CD4-positive, CD25-positive, alpha-beta regulatory T cell (primary cell): ENCODE data around the gene SMAD3. TPM values are rescaled to one million over a fixed set of nuclear protein-coding genes. Genes with fewer than 3 reads are reported as not detected.
A peak's percentile ranks its signal among the peaks of the same experiment; 100 is the strongest.
"Not testable (repeated sequence)": the region's sequence is repeated elsewhere in the genome, so short reads cannot be mapped to it uniquely, and the experiment has no call there.

Source experiments
- ATAC-seq, 2 donors: fragments of 150-1000 bp; cut with Tn5 transposase; one replicate each; pipeline ENCODE4 v1.10.0; 2021; ENCODE audit warnings: low read depth in 2 of 2, moderate number of reproducible peaks in 2 of 2, moderate library complexity in 1 of 2
- DNase-seq, 3 donors: peaks; one replicate each; pipeline versions ENCODE4 v3.0.0 to v3.0.0-alpha.2; 2012 to 2022; ENCODE audit warnings: mixed read lengths in 1 of 3
- H3K27ac ChIP-seq: one replicate; pipeline ENCODE4 v1.7.0; 2013; ENCODE audit warnings: mild to moderate bottlenecking, low read length; ENCODE audit not compliant: insufficient read depth, poor library complexity, severe bottlenecking
- H3K27me3 ChIP-seq: one replicate; pipeline ENCODE4 v1.7.0; 2013; ENCODE audit warnings: low read length; ENCODE audit not compliant: control insufficient read depth, insufficient read depth
- H3K36me3 ChIP-seq: one replicate; pipeline ENCODE4 v1.7.0; 2013; ENCODE audit warnings: mild to moderate bottlenecking, low read length, moderate library complexity; ENCODE audit not compliant: control insufficient read depth, insufficient read depth
- H3K4me1 ChIP-seq: 2 replicates; pipeline ENCODE4 v1.7.0; 2013; ENCODE audit warnings: mild to moderate bottlenecking, low read length; ENCODE audit not compliant: insufficient read depth, control insufficient read depth, poor library complexity, severe bottlenecking
- H3K4me3 ChIP-seq: one replicate; pipeline ENCODE4 v1.7.0; 2013; ENCODE audit warnings: low read depth, mild to moderate bottlenecking, low read length, moderate library complexity
- H3K9me3 ChIP-seq, 2 experiments: 1 replicate in 1 of 2; 2 replicates in 1 of 2; pipeline ENCODE4 v1.7.0; 2013; ENCODE audit warnings: low read length in 2 of 2, mild to moderate bottlenecking in 1 of 2, moderate library complexity in 1 of 2; ENCODE audit not compliant: control insufficient read depth in 2 of 2
- H3K27ac Mint-ChIP-seq, 3 donors: one replicate each; pipeline ENCODE4 v1.8.0; 2020 to 2022; ENCODE audit warnings: mild to moderate bottlenecking in 3 of 3, mixed read lengths in 3 of 3, moderate library complexity in 2 of 3
- H3K27me3 Mint-ChIP-seq: one replicate; pipeline ENCODE4 v1.8.0; 2022; ENCODE audit warnings: mild to moderate bottlenecking, mixed read lengths
- H3K36me3 Mint-ChIP-seq: one replicate; pipeline ENCODE4 v1.8.0; 2020; ENCODE audit warnings: mixed read lengths
- H3K4me1 Mint-ChIP-seq, 4 donors: one replicate each; pipeline ENCODE4 v1.8.0; 2020 to 2022; ENCODE audit warnings: mixed read lengths in 4 of 4, mild to moderate bottlenecking in 1 of 4
- H3K4me3 Mint-ChIP-seq, 4 donors: one replicate each; pipeline ENCODE4 v1.8.0; 2020 to 2022; ENCODE audit warnings: mild to moderate bottlenecking in 4 of 4, mixed read lengths in 4 of 4, moderate library complexity in 3 of 4
- H3K9me3 Mint-ChIP-seq, 7 donors: one replicate each; pipeline ENCODE4 v1.8.0; 2020 to 2022; ENCODE audit warnings: mixed read lengths in 7 of 7, mild to moderate bottlenecking in 3 of 7, moderate library complexity in 2 of 7
- polyA plus RNA-seq, 4 donors: library from polyadenylated mRNA; unstranded; fragments of 300-500 nt; fragmentation: Illumina TruSeq; gene quantifications; one replicate each; pipeline ENCODE4 v1.2.3, GENCODE V29; 2021
- total RNA-seq: library from RNA; stranded (reverse); gene quantifications from one replicate; pipeline ENCODE4 v1.2.3, GENCODE V29; 2022

Gene SMAD3
- total and polyA plus RNA-seq, 5 donors from 2014 or later: 12.0 to 76.6 (median 14.7) TPM

DNA sequence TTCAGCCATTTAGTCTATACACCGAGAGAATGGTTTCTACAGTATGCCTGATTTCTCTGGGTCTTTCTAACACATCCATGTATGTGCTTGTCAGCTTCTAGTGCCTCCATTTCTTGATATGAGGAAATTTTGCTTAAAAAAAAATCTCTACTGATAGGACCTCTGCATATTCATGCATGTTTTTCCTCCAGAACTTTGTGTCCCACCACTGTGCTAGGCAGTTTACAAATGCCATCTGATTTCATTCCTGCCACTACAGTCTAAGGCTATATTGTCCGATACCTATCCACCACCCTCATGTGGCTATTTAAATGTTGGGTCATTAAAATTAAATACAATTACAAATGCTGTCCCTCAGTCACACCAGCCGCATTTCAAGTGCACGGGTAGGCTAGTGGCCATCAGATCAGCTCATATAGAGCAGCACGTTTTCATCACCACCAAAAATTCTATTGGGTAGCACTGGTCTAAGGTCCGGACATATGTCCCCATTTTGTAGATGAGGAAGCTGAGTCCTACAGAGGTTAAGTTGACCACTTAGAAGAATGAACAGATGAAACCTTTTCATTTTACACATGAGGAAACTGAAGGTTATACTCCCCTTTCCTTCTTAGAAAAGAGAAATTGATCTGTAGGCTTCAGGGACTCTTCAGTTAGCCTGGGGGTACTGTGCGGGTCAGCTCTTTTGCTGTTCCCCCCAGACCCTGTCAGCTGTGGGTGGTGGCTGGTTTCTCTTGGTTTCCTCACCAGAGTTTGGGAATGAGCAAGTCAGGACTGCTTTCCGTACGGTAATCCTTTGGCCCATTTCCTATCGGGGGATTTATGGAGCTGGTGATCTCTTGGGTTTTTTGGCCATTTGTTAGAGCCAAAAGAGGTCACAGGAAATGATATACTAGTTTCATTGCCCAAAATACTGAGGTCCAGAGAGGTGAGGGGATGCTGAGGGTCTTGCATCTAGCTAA, 56.5 kb downstream of the SMAD3 start:
- ATAC-seq (no peak), DNase-seq (no peak)
- H3K36me3 Mint-ChIP-seq: peaks cover 3% of the 10 kb centered on the region
- H3K4me1 Mint-ChIP-seq: peaks cover 29 to 96% (median 75%) of the 10 kb centered on the region in 4 donors
- H3K9me3 ChIP-seq: no peaks in the 10 kb centered on the region
- peak overlapping the region; percentile 98 for H3K27ac ChIP-seq
- no peaks in the 10 kb centered on the region for H3K27me3 ChIP-seq
- H3K9me3 Mint-ChIP-seq: no peaks in the 10 kb centered on the region
- peak overlapping the region; percentile 66 to 88 (median 85) for H3K4me3 Mint-ChIP-seq
- H3K4me1 ChIP-seq: peaks cover 62% of the 10 kb centered on the region
- H3K4me3 ChIP-seq: peak overlapping the region; percentile 46
- H3K36me3 ChIP-seq: peaks cover under 1% of the 10 kb centered on the region
- H3K27me3 Mint-ChIP-seq: no peaks in the 10 kb centered on the region
- peak overlapping the region; percentile 92 to 98 (median 95) for H3K27ac Mint-ChIP-seq

DNA sequence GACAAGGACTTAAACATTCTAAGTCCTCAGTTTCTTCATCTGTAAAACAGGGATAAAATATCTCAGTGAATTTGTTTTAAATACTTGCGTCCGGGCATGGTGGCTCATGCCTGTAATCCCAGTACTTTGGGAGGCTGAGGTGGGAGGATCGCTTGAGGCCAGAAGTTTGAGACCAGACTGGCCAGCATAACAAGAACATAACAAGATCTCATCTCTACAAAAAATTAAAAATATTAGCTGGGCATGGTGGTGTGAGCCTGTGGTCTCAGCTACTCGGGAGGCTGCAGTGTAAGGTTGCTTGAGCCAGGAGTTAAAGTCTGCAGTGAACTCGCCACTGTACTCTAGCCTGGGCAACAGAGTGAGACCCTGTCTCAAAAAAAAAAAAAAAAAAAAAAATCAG, 57.4 kb downstream of the SMAD3 start:
- not testable (repeated sequence) for H3K27me3 Mint-ChIP-seq, H3K27me3 ChIP-seq, H3K4me3 ChIP-seq, ATAC-seq, H3K36me3 Mint-ChIP-seq, H3K9me3 Mint-ChIP-seq, H3K9me3 ChIP-seq, DNase-seq, H3K36me3 ChIP-seq
- Histone ChIP-seq H3K4me1 (peaks cover 54% of the 10 kb centered on the region), H3K27ac (peak overlapping the region; percentile 98)
- peak overlapping the region; percentile 76 to 98 (median 92) for H3K27ac Mint-ChIP-seq
- peaks cover 26 to 95% (median 73%) of the 10 kb centered on the region in 4 donors for H3K4me1 Mint-ChIP-seq
- peak overlapping the region in 2 of 4 donors; percentile 22 to 85 for H3K4me3 Mint-ChIP-seq

DNA sequence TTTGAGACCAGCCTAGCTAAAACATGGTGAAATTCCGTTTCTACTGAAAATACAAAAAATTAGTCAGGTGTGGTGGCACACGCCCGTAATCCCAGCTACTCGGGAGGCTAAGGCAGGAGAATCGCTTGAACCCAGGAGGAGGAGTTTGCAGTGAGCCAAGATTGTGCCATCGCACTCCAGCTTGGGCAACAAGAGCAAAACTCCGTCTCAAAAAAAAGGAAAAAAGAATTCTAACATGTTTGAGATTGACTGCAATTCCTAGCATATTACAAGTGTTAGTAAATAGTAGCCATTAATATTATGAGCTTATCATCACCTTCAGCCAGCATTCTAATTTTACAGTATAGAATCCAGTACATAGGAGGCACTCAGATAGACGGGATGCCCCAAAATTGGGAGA, 57.9 kb downstream of the SMAD3 start:
- peak overlapping the region in 1 of 4 donors; percentile 21 for H3K4me3 Mint-ChIP-seq
- H3K4me1 ChIP-seq: peaks cover 49% of the 10 kb centered on the region

DNA sequence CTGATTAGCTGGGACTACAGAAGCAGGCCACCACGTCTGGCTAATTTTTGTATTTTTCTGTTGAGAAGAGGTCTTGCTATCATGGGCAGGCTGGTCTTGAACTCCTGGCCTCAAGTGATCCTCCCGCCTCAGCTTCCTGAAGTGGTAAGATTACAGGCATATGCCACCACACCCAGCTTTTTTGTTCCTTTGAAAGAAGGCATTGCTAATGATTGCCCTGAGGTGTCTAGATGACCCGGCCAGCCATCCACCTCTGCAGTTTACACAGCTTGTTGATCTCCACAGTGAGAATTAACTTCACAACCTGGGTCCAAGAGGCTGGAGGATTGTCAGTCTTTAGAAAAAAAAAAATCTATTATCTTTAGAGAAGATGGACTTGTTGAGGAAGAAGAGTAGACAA, 58.7 kb downstream of the SMAD3 start:
- no peak for ATAC-seq
- H3K4me3 Mint-ChIP-seq: peak overlapping the region in 2 of 4 donors; percentile 21 to 66
- H3K27me3 Mint-ChIP-seq: no peaks in the 10 kb centered on the region
- no peaks in the 10 kb centered on the region for H3K27me3 ChIP-seq
- H3K36me3 Mint-ChIP-seq: peaks cover 9% of the 10 kb centered on the region
- H3K36me3 ChIP-seq: peaks cover 6% of the 10 kb centered on the region
- H3K9me3 Mint-ChIP-seq: no peaks in the 10 kb centered on the region
- peaks cover 21 to 92% (median 65%) of the 10 kb centered on the region in 4 donors for H3K4me1 Mint-ChIP-seq
- peaks cover 41% of the 10 kb centered on the region for H3K4me1 ChIP-seq
- peak overlapping the region; percentile 62 for H3K27ac ChIP-seq
- DNase-seq: no peak
- no peaks in the 10 kb centered on the region for H3K9me3 ChIP-seq
- H3K27ac Mint-ChIP-seq: peak overlapping the region; percentile 64 to 92 (median 84)
- H3K4me3 ChIP-seq: no peak overlapping the region

More for the DNA sequence above, 57.9 kb downstream of the SMAD3 start:
- H3K27me3 ChIP-seq, H3K27me3 Mint-ChIP-seq, H3K36me3 ChIP-seq, H3K4me3 ChIP-seq, H3K9me3 ChIP-seq, H3K9me3 Mint-ChIP-seq, DNase-seq, H3K36me3 Mint-ChIP-seq, ATAC-seq: not testable (repeated sequence)
- Mint-ChIP-seq H3K4me1 (peaks cover 24 to 95% (median 72%) of the 10 kb centered on the region in 4 donors), H3K27ac (peak overlapping the region; percentile 40 to 92 (median 66))
- peak overlapping the region; percentile 62 for H3K27ac ChIP-seq

DNA sequence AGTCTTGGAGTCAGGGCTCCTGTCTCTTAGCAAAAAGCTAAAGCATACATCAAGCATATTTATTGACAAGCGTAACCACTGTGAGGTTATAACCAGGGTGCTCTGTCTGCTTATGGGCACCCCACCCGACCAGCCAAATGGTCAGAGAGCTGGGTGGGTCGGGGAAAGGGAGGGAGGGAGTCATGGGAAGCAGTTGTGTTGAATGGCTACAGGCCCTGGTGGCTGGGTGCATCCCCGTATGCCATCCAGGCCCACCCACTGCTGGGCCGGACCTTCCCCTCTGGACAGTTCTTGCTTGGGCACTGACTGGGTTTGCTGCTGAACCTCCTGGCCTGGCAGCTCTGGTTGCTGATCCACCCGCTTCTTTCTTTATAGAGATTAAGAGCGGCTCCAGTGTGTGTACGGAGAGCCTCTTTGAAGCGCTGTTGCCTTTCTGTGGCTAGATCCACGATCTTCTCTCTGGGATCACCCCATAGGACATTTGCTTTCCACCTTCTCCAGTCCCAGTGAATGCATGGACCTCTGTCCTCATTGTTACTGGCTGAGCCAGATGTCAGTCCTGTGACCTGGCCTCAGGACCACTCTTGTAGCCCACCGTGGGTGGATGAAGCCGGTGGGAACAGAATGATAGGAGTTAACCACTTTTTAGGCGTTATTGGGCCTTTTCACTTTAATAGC, 59.6 kb downstream of the SMAD3 start:
- peak overlapping the region in 2 of 4 donors; percentile 24 to 46 for H3K4me3 Mint-ChIP-seq
- H3K4me1 Mint-ChIP-seq: peaks cover 27 to 92% (median 63%) of the 10 kb centered on the region in 4 donors
- no peaks in the 10 kb centered on the region for H3K9me3 Mint-ChIP-seq
- DNase-seq (no peak), ATAC-seq (no peak)
- Histone ChIP-seq H3K27ac (peak overlapping the region; percentile 7), H3K4me1 (peaks cover 35% of the 10 kb centered on the region), H3K9me3 (no peaks in the 10 kb centered on the region), H3K36me3 (peaks cover 6% of the 10 kb centered on the region), H3K27me3 (no peaks in the 10 kb centered on the region), H3K4me3 (no peak overlapping the region)
- H3K36me3 Mint-ChIP-seq: peaks cover 9% of the 10 kb centered on the region
- H3K27ac Mint-ChIP-seq: peak overlapping the region; percentile 64 to 92 (median 84)
- H3K27me3 Mint-ChIP-seq: no peaks in the 10 kb centered on the region

DNA sequence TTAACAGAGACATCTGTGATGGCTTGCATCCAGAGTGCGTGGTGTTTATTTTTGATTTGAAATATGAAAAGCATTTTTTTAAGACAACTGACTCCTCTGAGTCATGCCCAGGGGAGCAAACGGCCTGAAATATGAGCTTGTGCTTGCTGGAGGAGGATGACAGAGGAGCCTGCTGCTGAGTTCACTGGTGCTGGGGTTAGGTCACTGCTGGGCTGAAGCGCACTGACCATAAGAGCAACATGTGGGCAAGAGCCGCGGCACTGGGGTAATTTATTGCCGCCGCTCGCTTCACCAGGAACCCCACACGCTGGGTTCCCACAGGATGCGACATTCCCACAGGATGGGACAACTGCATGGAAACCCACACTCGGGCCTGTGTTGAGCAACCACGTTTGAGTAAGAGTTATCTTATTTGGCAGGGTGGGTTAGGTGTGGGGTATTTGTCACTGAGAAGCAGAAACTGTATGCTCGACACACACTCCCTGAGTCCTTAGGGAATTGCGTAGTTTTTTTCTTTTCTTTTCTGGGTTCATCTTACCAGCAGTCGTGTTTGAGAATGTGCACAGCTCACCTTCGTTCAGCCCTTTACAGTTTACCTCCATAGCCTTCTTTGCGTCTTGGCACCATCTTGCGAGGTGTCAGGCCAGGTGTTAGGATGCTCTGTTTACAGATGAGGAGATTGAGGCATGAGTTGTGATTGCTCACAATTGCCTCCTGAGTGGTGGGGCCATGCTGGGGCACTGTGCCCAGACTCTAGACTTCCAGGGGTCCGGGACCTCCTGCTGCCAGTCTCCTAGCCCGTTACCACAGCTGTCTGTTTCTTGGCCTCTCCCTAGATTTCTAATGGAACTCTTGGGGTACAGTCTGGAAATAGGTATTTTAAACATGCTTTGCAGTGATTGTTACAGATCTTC, 60.4 kb downstream of the SMAD3 start:
- ATAC-seq (no peak), DNase-seq (no peak)
- H3K36me3 Mint-ChIP-seq: peaks cover 9% of the 10 kb centered on the region

More for the DNA sequence above, 60.4 kb downstream of the SMAD3 start:
- H3K4me3 Mint-ChIP-seq: peak overlapping the region in 2 of 4 donors; percentile 24 to 46
- Histone ChIP-seq H3K27ac (peak overlapping the region; percentile 7), H3K9me3 (no peaks in the 10 kb centered on the region), H3K4me3 (no peak overlapping the region), H3K27me3 (no peaks in the 10 kb centered on the region), H3K36me3 (peaks cover 6% of the 10 kb centered on the region), H3K4me1 (peaks cover 35% of the 10 kb centered on the region)
- H3K9me3 Mint-ChIP-seq: no peaks in the 10 kb centered on the region
- H3K27ac Mint-ChIP-seq: peak overlapping the region in 2 of 3 donors; percentile 75 to 92
- H3K4me1 Mint-ChIP-seq: peaks cover 29 to 92% (median 63%) of the 10 kb centered on the region in 4 donors
- H3K27me3 Mint-ChIP-seq: no peaks in the 10 kb centered on the region
